Prostate gland (tissue), 2 donors: ENCODE data around the gene C19orf85.

Source experiments
- CTCF ChIP-seq, 4 experiments: fragments of 200-600 bp in 2 of 4; fragments of 450-650 bp in 2 of 4; sonication (generic) in 2 of 4; IDR thresholded peaks; 1 replicate in 3 of 4; 2 replicates in 1 of 4; pipeline ENCODE4 v1.5.1; 2016 to 2019; ENCODE audit warnings: antibody characterized with exemption in 4 of 4, mild to moderate bottlenecking in 2 of 4, moderate library complexity in 2 of 4
- POLR2A ChIP-seq: fragments of 450-650 bp; IDR thresholded peaks from one replicate; pipeline ENCODE4 v1.6.1; 2016; ENCODE audit warnings: antibody characterized with exemption, mild to moderate bottlenecking

- TF ChIP-seq CTCF (IDR thresholded peaks at IDR 0.05), result no peak
- no peak for TF ChIP-seq POLR2A
Measured at GRCh38 chr19:55443045-55443823, 21.3 kb downstream of the C19orf85 start, which contains the start of gene SHISA7.
